HepG2 (cell line): ENCODE data around the gene RESP18. TPM values are rescaled to one million over a fixed set of nuclear protein-coding genes. Genes with fewer than 3 reads are reported as not detected.
A peak's percentile ranks its signal among the peaks of the same experiment; 100 is the strongest.

ENCODE experiments used
- CAMTA2 ChIP-seq: sonication (generic); formaldehyde crosslinking; IDR thresholded peaks from 2 replicates; pipeline ENCODE4 v1.4.0; 2020; ENCODE audit warnings: mild to moderate bottlenecking, missing genetic modification reagents, borderline replicate concordance
- CCDC6 ChIP-seq: sonication (generic); formaldehyde crosslinking; IDR thresholded peaks from 2 replicates; pipeline ENCODE4 v1.8.1; 2022; ENCODE audit warnings: mild to moderate bottlenecking, missing genetic modification reagents, moderate library complexity
- HNF4G ChIP-seq, 2 experiments: sonication (generic) in 1 of 2; formaldehyde crosslinking in 1 of 2; IDR thresholded peaks; 2 replicates each; pipeline versions ENCODE4 v1.4.0 to v1.6.1; 2011 to 2020; ENCODE audit warnings: borderline replicate concordance in 2 of 2, low read depth in 2 of 2, mild to moderate bottlenecking in 2 of 2, low read length in 1 of 2, missing genetic modification reagents in 1 of 2, moderate library complexity in 1 of 2
- HNRNPLL ChIP-seq: fragments of 200-400 bp; formaldehyde crosslinking; IDR thresholded peaks from 2 replicates; pipeline ENCODE4 v1.6.1; 2017; ENCODE audit warnings: mild to moderate bottlenecking, low read depth, low read length; ENCODE audit not compliant: poor library complexity, severe bottlenecking
- MIER2 ChIP-seq: IDR thresholded peaks from 2 replicates; pipeline ENCODE4 v1.6.1; 2016; ENCODE audit warnings: missing biosample characterization, missing genetic modification reagents
- MTA1 ChIP-seq: sonication (generic); formaldehyde crosslinking; IDR thresholded peaks from 2 replicates; pipeline ENCODE4 v1.4.0; 2020; ENCODE audit warnings: missing genetic modification reagents, mild to moderate bottlenecking, borderline replicate concordance
- NAIF1 ChIP-seq: sonication (generic); formaldehyde crosslinking; IDR thresholded peaks from 2 replicates; pipeline ENCODE4 v1.5.0; 2020; ENCODE audit warnings: mild to moderate bottlenecking, missing genetic modification reagents, borderline replicate concordance
- STAG1 ChIP-seq: sonication (generic); formaldehyde crosslinking; IDR thresholded peaks from 2 replicates; pipeline ENCODE4 v1.4.0; 2020; ENCODE audit warnings: missing genetic modification reagents
- TEAD3 ChIP-seq: optimal IDR thresholded peaks from 2 replicates; pipeline ENCODE3; 2016; ENCODE audit warnings: borderline replicate concordance
- ZNF274 ChIP-seq: sonication (generic); formaldehyde crosslinking; IDR thresholded peaks from 2 replicates; pipeline ENCODE4 v1.5.1; 2020; ENCODE audit warnings: mild to moderate bottlenecking, missing genetic modification reagents
- ZNF670 ChIP-seq: sonication (generic); formaldehyde crosslinking; IDR thresholded peaks from 2 replicates; pipeline ENCODE4 v1.8.0; 2022; ENCODE audit warnings: mild to moderate bottlenecking, missing genetic modification reagents, borderline replicate concordance
- ZNF775 ChIP-seq: sonication (generic); formaldehyde crosslinking; IDR thresholded peaks from 2 replicates; pipeline ENCODE4 v1.4.0; 2020; ENCODE audit warnings: missing genetic modification reagents, mild to moderate bottlenecking, moderate library complexity, borderline replicate concordance
- polyA plus RNA-seq, 8 experiments: library from polyadenylated mRNA; depleted of rRNA in 3 of 8; stranded (reverse) in 7 of 8; unstranded in 1 of 8; fragments of >200 nt; fragmentation: Illumina TruSeq in 4 of 8; extraction: Trizol in 4 of 8; gene quantifications; 2 replicates each; pipeline versions ENCODE4 v1.2.1 to v1.2.3, GENCODE V29; 2011 to 2016; ENCODE audit warnings: low read depth in 4 of 8, missing spikeins in 1 of 8, mixed read lengths in 1 of 8; ENCODE audit not compliant: insufficient read depth in 1 of 8
- total RNA-seq, 5 experiments: library from RNA; depleted of rRNA; stranded (reverse); fragments of >200 nt; fragmentation: Illumina TruSeq; extraction: Trizol; gene quantifications; 2 replicates each; pipeline ENCODE4 v1.2.3, GENCODE V29; 2016; ENCODE audit warnings: low read depth in 1 of 5
- TF ChIP-seq, protein P1 (sequence below): sonication (generic); formaldehyde crosslinking; conservative IDR thresholded peaks from 2 replicates; pipeline ENCODE4 v1.8.0; 2022; ENCODE audit warnings: mild to moderate bottlenecking, moderate library complexity, missing genetic modification reagents
- TF ChIP-seq, protein P2 (sequence below): sonication (generic); formaldehyde crosslinking; IDR thresholded peaks from 2 replicates; pipeline ENCODE4 v1.8.0; 2023; ENCODE audit warnings: mild to moderate bottlenecking, missing genetic modification reagents
- TF ChIP-seq, protein P3 (sequence below): sonication (generic); formaldehyde crosslinking; IDR thresholded peaks from 2 replicates; pipeline ENCODE4 v1.9.0; 2022; ENCODE audit warnings: missing genetic modification reagents, mild to moderate bottlenecking, borderline replicate concordance
- TF ChIP-seq, protein P4 (sequence below): sonication (generic); formaldehyde crosslinking; IDR thresholded peaks from 2 replicates; pipeline ENCODE4 v1.4.0; 2020; ENCODE audit warnings: missing genetic modification reagents

Gene RESP18
- total and polyA plus RNA-seq, 2 of the 13 experiments (the other 11 are each of a cell fraction or from before 2014, with no cell fraction given), result not detected

DNA sequence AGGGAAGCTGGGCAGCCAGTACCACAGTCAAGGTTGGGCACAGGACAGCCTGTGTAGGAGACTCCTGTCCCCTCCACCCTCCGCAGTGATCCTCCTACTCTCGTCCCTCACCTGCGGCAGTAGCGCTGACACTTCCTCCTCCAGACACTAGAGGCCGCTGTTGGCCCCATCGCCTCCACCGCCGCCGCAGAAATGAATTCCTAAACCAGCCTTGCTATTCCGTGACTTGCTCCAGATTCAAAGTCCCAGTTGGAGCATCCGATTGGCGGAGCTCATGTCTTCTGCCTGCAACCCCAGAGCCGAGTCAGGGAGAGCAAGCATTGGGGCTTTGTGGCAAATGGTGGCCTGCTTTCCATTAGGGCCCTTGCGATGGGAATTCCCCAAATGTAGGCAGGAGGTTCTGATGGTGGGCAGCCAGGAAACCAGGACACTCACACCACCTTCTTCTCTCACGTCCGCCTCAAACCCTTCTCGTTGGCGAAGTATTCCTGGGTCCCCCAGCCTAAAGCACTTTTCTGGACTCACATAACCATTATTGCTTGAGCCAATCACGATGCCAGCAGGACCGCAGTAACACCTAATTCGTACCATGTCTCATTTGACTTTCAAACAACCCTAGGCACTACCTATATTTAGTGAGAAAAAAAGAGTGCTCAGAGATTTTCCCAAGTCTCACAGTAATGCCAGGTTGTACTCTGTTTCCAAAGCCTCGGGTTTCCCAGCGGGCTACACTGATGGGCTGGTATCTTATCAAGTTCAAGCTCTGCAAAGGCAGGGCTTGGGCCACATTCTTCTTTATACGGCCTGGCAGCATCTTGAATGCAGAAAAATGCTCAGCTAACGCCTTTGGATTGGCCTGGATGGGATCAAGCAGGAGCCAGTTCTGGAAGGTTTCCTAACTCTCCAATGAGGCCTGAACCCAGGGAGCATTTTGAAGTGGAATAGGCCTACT, 54.6 kb downstream of the RESP18 start (continued):
- TF ChIP-seq, protein P1, sequence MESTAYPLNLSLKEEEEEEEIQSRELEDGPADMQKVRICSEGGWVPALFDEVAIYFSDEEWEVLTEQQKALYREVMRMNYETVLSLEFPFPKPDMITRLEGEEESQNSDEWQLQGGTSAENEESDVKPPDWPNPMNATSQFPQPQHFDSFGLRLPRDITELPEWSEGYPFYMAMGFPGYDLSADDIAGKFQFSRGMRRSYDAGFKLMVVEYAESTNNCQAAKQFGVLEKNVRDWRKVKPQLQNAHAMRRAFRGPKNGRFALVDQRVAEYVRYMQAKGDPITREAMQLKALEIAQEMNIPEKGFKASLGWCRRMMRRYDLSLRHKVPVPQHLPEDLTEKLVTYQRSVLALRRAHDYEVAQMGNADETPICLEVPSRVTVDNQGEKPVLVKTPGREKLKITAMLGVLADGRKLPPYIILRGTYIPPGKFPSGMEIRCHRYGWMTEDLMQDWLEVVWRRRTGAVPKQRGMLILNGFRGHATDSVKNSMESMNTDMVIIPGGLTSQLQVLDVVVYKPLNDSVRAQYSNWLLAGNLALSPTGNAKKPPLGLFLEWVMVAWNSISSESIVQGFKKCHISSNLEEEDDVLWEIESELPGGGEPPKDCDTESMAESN (CRISPR knock-in tag), result 0 out of 2 replicates have a peak, but pooled peaks have one; percentile 38
- no peak; the same call in 1 of the 2 replicates for TF ChIP-seq CAMTA2 (CRISPR knock-in tag)
- TF ChIP-seq, protein P2, sequence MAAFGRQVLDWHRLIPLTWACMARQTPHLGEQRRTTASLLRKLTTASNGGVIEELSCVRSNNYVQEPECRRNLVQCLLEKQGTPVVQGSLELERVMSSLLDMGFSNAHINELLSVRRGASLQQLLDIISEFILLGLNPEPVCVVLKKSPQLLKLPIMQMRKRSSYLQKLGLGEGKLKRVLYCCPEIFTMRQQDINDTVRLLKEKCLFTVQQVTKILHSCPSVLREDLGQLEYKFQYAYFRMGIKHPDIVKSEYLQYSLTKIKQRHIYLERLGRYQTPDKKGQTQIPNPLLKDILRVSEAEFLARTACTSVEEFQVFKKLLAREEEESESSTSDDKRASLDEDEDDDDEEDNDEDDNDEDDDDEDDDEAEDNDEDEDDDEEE (CRISPR knock-in tag), result peak; percentile 70
- TF ChIP-seq TEAD3 (CRISPR knock-in tag), result peak; percentile 88
- TF ChIP-seq NAIF1 (CRISPR knock-in tag), result peak; percentile 91
- peak; percentile 83 for TF ChIP-seq MIER2 (CRISPR knock-in tag)
- peak; percentile 60 for TF ChIP-seq ZNF274 (CRISPR knock-in tag)
- TF ChIP-seq ZNF670 (CRISPR knock-in tag), result no peak
- no peak for TF ChIP-seq HNF4G (IDR thresholded peaks at IDR 0.05; ENCODE audit: borderline replicate concordance, low read depth, low read length)
- peak; percentile 66; the same call in 1 of the 2 replicates for TF ChIP-seq HNF4G (CRISPR knock-in tag; IDR thresholded peaks at IDR 0.05; ENCODE audit: borderline replicate concordance, low read depth)
- TF ChIP-seq, protein P3, sequence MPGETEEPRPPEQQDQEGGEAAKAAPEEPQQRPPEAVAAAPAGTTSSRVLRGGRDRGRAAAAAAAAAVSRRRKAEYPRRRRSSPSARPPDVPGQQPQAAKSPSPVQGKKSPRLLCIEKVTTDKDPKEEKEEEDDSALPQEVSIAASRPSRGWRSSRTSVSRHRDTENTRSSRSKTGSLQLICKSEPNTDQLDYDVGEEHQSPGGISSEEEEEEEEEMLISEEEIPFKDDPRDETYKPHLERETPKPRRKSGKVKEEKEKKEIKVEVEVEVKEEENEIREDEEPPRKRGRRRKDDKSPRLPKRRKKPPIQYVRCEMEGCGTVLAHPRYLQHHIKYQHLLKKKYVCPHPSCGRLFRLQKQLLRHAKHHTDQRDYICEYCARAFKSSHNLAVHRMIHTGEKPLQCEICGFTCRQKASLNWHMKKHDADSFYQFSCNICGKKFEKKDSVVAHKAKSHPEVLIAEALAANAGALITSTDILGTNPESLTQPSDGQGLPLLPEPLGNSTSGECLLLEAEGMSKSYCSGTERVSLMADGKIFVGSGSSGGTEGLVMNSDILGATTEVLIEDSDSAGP (CRISPR knock-in tag), result peak; percentile 66; the same call in 1 of the 2 replicates
- TF ChIP-seq ZNF775 (CRISPR knock-in tag), result 0 out of 2 replicates have a peak, but pooled peaks have one; percentile 61
- TF ChIP-seq HNRNPLL, result peak; percentile 96
- TF ChIP-seq, protein P4, sequence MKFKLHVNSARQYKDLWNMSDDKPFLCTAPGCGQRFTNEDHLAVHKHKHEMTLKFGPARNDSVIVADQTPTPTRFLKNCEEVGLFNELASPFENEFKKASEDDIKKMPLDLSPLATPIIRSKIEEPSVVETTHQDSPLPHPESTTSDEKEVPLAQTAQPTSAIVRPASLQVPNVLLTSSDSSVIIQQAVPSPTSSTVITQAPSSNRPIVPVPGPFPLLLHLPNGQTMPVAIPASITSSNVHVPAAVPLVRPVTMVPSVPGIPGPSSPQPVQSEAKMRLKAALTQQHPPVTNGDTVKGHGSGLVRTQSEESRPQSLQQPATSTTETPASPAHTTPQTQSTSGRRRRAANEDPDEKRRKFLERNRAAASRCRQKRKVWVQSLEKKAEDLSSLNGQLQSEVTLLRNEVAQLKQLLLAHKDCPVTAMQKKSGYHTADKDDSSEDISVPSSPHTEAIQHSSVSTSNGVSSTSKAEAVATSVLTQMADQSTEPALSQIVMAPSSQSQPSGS (CRISPR knock-in tag), result peak; percentile 47; the same call in 1 of the 2 replicates
- TF ChIP-seq CCDC6, result peak; percentile 31; the same call in 1 of the 2 replicates
- TF ChIP-seq MTA1 (CRISPR knock-in tag), result 0 out of 2 replicates have a peak, but pooled peaks have one; percentile 41
- peak; percentile 73 for TF ChIP-seq STAG1 (CRISPR knock-in tag)
